ENCODE data around the gene NKAIN4. TPM values are rescaled to one million over a fixed set of nuclear protein-coding genes. Genes with fewer than 3 reads are reported as not detected.

Gene NKAIN4
- total and polyA plus RNA-seq, 8 donors: 0.14 TPM; not detected in 7

DNA sequence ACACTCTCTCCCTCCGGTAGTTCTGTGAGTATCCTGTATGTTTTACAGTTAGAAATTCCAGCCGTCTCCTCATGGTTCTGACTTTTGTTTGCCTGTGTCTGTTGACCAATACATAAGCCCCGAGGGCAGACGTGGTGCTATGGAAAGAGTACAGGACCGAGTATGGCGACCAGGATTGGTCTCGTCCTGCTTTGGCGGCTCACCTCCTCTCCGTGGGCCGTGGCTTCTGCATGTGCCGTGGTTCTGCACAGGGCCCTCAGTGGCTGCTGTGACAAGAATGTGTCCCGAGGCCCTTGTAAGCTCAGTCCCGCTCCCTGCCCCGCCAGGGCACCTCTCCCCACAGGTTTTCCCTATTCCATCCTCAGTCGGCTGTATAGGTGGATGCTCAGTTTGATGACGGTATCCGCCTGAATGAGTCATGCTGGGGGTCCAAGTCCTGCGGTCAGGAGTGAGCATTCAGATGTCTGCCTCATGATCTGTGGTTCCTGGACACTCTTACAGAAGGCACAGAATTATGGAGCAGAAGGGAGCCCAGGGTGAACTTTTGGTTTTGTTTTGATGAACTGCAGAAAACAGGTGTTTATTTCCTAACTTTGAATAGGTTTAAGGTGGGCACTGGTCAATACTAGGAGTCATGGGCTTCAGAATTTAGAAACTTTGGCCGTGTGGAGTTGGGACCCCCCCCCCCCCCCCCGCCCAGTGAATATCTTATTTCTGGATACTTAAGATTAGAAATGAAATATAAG lies 19.5 kb upstream of the NKAIN4 start:
- 13% methylated on average over 20 of the region's 20 CpGs for WGBS, 2 donors
- TF ChIP-seq, protein P1, sequence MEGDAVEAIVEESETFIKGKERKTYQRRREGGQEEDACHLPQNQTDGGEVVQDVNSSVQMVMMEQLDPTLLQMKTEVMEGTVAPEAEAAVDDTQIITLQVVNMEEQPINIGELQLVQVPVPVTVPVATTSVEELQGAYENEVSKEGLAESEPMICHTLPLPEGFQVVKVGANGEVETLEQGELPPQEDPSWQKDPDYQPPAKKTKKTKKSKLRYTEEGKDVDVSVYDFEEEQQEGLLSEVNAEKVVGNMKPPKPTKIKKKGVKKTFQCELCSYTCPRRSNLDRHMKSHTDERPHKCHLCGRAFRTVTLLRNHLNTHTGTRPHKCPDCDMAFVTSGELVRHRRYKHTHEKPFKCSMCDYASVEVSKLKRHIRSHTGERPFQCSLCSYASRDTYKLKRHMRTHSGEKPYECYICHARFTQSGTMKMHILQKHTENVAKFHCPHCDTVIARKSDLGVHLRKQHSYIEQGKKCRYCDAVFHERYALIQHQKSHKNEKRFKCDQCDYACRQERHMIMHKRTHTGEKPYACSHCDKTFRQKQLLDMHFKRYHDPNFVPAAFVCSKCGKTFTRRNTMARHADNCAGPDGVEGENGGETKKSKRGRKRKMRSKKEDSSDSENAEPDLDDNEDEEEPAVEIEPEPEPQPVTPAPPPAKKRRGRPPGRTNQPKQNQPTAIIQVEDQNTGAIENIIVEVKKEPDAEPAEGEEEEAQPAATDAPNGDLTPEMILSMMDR (IDR thresholded peaks at IDR 0.05): no peak
- Histone ChIP-seq H3K4me3 (peak overlapping the region; percentile 88 to 97 (median 96)), H3K27ac (no peak overlapping the region), H3K27me3 (no peaks in the 10 kb centered on the region), H3K4me1 (peaks cover 0 to 18% (median 7%) of the 10 kb centered on the region in 3 donors), H3K9me3 (no peaks in the 10 kb centered on the region), H3K36me3 (peaks cover 0 to 12% (median 8%) of the 10 kb centered on the region in 3 donors)
- intact Hi-C loops (cut with DNase I): no loop called here
- FAIRE-seq (no peak), ATAC-seq (no peak), DNase-seq (no peak)

DNA sequence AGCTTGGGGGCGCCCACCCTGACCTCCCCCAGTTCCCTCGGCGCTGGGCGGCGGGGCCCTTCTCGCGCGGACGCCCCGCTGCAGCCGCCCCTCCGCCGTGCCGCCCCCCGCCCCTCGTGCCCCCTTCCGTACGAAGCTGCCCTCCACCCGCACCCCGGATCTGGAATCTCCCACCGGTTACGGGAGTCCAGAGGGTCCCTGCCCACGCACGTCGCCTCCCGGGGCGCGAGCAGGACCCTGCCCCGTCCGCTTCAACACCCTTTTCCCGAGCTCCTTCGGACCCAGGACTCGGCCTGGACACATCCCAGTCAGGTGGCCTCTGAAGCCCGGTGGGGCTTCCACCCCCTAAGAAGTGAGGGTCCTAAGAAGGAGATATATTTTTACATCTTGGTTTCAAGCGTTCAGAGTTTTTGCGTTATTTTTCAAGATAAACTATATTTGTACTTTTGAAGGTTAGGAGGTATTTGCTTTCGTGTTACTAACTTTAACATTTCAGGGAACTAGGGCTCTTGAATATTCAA lies 18.9 kb upstream of the NKAIN4 start:
- H3K36me3 ChIP-seq: peaks cover 0 to 7% (median 3%) of the 10 kb centered on the region in 3 donors
- TF ChIP-seq, protein P1 (IDR thresholded peaks at IDR 0.05): no peak
- FAIRE-seq (no peak), ATAC-seq (no peak), DNase-seq (no peak)
- H3K9me3 ChIP-seq: no peaks in the 10 kb centered on the region
- H3K27me3 ChIP-seq: no peaks in the 10 kb centered on the region
- intact Hi-C loops (cut with DNase I): no loop called here
- peak overlapping the region; percentile 9 to 58 (median 42) for H3K27ac ChIP-seq
- WGBS, 2 donors: 1 to 2% methylated on average over 21 to 37 of the region's 37 CpGs
- peaks cover 0 to 18% (median 7%) of the 10 kb centered on the region in 3 donors for H3K4me1 ChIP-seq
- peak overlapping the region; percentile 88 to 97 (median 96) for H3K4me3 ChIP-seq

DNA sequence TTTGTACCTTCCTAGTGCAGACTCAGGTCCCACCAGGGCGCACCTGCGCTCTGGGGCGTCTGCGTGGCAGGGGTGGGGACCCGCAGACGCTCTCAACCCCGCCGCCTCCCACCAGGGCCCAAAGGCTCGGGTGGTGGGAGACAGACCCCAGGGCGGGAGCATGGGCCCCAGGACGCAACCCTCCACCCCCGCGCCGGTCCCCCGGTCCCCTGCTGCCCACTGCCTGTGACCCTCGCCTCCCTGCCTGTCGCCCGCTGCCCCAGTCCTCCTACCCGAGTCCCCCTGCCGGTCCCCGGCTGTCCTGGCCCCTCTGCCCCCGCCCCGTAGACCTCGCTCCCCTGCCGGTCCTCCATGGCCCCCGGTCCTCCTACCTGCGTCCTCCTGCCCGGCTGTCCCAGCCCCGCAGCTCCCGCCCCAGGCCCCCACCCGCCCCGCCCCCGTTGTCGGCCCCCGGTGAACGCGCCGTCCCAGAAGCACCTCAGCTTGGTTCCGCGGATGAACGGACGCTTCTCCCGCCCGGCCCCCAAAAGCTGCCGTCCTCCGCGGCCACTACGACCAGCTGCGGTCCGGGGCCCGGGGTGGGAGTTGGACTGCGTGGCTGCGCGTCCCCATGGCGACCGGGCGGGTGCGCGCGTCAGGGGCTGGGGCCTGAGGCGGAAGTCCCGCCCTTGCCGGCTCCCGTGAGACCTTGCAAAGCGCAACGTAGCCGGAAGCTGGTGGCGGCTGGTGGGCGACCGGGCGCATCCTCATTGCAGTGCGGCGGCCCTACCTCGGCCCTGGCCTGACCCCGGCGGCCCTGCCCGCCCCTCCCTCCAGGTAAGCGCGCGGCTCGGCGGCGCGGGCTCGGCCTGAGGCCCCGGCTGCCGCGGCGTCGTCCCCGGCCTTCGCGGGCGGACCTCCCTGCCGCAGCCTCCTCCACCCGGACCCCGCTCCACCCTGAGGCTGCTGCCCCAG lies 18.1 kb upstream of the NKAIN4 start, which contains the start of gene ARFGAP1:
ARFGAP1 (plus strand) TSS at position 709 of the 954 bp plus-strand sequence. CDS start 2,768 bp downstream, outside the sequence.
- peak; percentile 85 to 96 (median 88) for DNase-seq
- TF ChIP-seq, protein P1 (IDR thresholded peaks at IDR 0.05): no peak
- 0 to 2% methylated on average over 52 to 97 of the region's 97 CpGs for WGBS, 2 donors
- Histone ChIP-seq H3K36me3 (peaks cover 0 to 7% (median 0%) of the 10 kb centered on the region in 3 donors), H3K4me1 (peaks cover 0 to 18% (median 7%) of the 10 kb centered on the region in 3 donors), H3K9me3 (no peaks in the 10 kb centered on the region), H3K27me3 (no peaks in the 10 kb centered on the region), H3K4me3 (peak within 1 kb of the TSS; percentile 88 to 97 (median 96)), H3K27ac (peak within 1 kb of the TSS; percentile 9 to 58 (median 42))
- ATAC-seq: peak; percentile 96 to 97 (median 97)
- no peak for FAIRE-seq
- intact Hi-C loops (cut with DNase I): no loop called here

DNA sequence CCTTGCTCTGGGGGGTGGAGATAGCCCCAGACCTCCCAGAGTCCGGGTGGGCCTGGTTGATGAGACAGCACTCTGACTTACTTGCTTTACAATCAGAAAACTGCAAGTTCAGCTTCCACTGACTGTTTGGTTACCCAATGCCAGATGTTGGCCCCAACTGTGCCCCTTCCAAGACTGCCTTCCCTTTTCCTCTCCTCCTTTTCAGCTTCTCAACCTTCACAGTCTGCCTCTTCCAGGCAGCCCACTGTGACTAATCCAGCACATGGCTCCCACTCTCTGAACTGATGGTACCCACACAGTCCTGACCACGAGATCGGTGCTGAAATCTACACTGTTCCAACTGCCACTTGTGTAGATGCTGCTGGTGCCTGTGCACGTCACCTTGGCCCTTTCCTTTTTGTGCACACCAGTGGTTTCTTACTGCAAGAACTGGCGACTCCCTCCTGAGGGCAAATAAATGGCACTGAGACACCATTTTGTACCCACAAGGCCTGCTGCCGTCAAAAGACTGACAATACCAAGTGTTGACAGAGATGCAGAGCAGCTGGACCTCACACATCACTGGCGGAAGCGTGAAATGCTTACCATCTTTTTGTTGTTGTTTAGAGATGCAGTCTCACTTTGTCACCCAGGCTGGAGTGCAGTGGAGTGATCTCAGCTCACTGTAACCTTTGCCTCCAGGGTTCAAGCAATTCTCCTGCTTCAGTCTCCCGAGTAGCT lies 16.5 kb upstream of the NKAIN4 start:
- WGBS, 2 donors: 88 to 90% methylated on average over 9 of the region's 9 CpGs
- intact Hi-C loops (cut with DNase I): no loop called here
- TF ChIP-seq, protein P1 (IDR thresholded peaks at IDR 0.05): no peak
- Histone ChIP-seq H3K4me1 (peaks cover 0 to 18% (median 7%) of the 10 kb centered on the region in 3 donors), H3K36me3 (no peaks in the 10 kb centered on the region), H3K27me3 (no peaks in the 10 kb centered on the region), H3K27ac (no peak overlapping the region), H3K9me3 (no peaks in the 10 kb centered on the region), H3K4me3 (no peak overlapping the region)
- no peak for FAIRE-seq
- no peak for DNase-seq
- no peak for ATAC-seq
